ENCODE data around the gene KATNBL1.
A peak's percentile ranks its signal among the peaks of the same experiment; 100 is the strongest.
"Not testable (repeated sequence)": the region's sequence is repeated elsewhere in the genome, so short reads cannot be mapped to it uniquely, and the experiment has no call there.

DNA sequence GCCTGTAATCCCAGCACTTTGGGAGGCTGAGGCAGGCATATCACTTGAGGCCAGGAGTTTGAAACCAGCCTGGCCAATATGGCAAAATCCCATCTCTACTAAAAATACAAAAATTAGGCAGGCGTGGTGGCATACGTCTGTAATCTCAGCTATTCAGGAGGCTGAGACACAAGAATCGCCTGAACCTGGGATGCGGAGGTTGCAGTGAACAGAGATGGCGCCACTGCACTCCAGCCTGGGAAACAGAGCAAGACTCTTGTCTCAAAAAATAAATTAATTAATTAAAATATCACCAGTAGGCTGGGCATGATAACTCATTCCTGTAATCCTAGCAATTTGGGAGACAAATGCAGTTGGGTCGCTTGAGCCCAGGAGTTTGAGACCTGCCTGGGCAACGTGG is 16.6 kb downstream of the KATNBL1 start:
- TF ChIP-seq, protein P1, sequence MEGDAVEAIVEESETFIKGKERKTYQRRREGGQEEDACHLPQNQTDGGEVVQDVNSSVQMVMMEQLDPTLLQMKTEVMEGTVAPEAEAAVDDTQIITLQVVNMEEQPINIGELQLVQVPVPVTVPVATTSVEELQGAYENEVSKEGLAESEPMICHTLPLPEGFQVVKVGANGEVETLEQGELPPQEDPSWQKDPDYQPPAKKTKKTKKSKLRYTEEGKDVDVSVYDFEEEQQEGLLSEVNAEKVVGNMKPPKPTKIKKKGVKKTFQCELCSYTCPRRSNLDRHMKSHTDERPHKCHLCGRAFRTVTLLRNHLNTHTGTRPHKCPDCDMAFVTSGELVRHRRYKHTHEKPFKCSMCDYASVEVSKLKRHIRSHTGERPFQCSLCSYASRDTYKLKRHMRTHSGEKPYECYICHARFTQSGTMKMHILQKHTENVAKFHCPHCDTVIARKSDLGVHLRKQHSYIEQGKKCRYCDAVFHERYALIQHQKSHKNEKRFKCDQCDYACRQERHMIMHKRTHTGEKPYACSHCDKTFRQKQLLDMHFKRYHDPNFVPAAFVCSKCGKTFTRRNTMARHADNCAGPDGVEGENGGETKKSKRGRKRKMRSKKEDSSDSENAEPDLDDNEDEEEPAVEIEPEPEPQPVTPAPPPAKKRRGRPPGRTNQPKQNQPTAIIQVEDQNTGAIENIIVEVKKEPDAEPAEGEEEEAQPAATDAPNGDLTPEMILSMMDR (IDR thresholded peaks at IDR 0.05), result peak; percentile 35
- TF ChIP-seq ZFX (IDR thresholded peaks at IDR 0.05; ENCODE audit: borderline replicate concordance), result not testable (repeated sequence)
